Measurements from ENCODE around the gene CALCR.

Gene CALCR

GRCh38 chr7:93447509-93447908, 127.0 kb downstream of the CALCR start:
- no peak for TF ChIP-seq CTCF (IDR thresholded peaks at IDR 0.05; ENCODE audit: insufficient read depth, low read depth, low read length, missing control alignments)
- DNase-seq (ENCODE audit: low read depth) = no peak
- no peak overlapping the region for H3K4me3 ChIP-seq (ENCODE audit: low read depth, low read length)

- no peak overlapping the region for H3K4me3 ChIP-seq (ENCODE audit: low read depth, low read length)
- peak; percentile 48 for DNase-seq (ENCODE audit: low read depth)
- TF ChIP-seq CTCF (IDR thresholded peaks at IDR 0.05; ENCODE audit: insufficient read depth, low read depth, low read length, missing control alignments) = peak; percentile 84
These were observed 131.9 kb downstream of the CALCR start for GRCh38 chr7:93442478-93443224.

GRCh38 chr7:93435791-93436190, 138.7 kb downstream of the CALCR start:
- no peak for TF ChIP-seq CTCF (IDR thresholded peaks at IDR 0.05; ENCODE audit: insufficient read depth, low read depth, low read length, missing control alignments)
- DNase-seq (ENCODE audit: low read depth) = no peak
- H3K4me3 ChIP-seq (ENCODE audit: low read depth, low read length) = no peak overlapping the region

GRCh38 chr7:93432130-93432529, 142.4 kb downstream of the CALCR start:
- H3K4me3 ChIP-seq (ENCODE audit: low read depth, low read length) = no peak overlapping the region
- no peak for TF ChIP-seq CTCF (IDR thresholded peaks at IDR 0.05; ENCODE audit: insufficient read depth, low read depth, low read length, missing control alignments)
- no peak for DNase-seq (ENCODE audit: low read depth)

GRCh38 chr7:93430917-93431588, 143.5 kb downstream of the CALCR start:
- no peak overlapping the region for H3K4me3 ChIP-seq (ENCODE audit: low read depth, low read length)
- TF ChIP-seq CTCF (IDR thresholded peaks at IDR 0.05; ENCODE audit: insufficient read depth, low read depth, low read length, missing control alignments) = no peak
- no peak for DNase-seq (ENCODE audit: low read depth)

GRCh38 chr7:93429563-93429962, 145.0 kb downstream of the CALCR start:
- H3K4me3 ChIP-seq (ENCODE audit: low read depth, low read length) = no peak overlapping the region
- DNase-seq (ENCODE audit: low read depth) = no peak
- no peak for TF ChIP-seq CTCF (IDR thresholded peaks at IDR 0.05; ENCODE audit: insufficient read depth, low read depth, low read length, missing control alignments)

Measured in GM12865 (cell line).